DOHH2 (cell line): Measurements from ENCODE around the gene ARMS2.

Experiments used
- EZH2phosphoT487 ChIP-seq: fragments of 200-600 bp; sonication (generic); IDR thresholded peaks from 2 replicates; pipeline ENCODE4 v1.6.1; 2017; ENCODE audit warnings: borderline replicate concordance, mild to moderate bottlenecking, antibody characterized with exemption, low read length, moderate library complexity, mixed read lengths
- TF ChIP-seq, protein P1 (sequence below): fragments of 200-600 bp; sonication (generic); IDR thresholded peaks from one replicate; pipeline ENCODE4 v1.5.1; 2014; ENCODE audit warnings: antibody characterized with exemption, mild to moderate bottlenecking, low read depth, low read length; ENCODE audit not compliant: poor library complexity, severe bottlenecking

DNA sequence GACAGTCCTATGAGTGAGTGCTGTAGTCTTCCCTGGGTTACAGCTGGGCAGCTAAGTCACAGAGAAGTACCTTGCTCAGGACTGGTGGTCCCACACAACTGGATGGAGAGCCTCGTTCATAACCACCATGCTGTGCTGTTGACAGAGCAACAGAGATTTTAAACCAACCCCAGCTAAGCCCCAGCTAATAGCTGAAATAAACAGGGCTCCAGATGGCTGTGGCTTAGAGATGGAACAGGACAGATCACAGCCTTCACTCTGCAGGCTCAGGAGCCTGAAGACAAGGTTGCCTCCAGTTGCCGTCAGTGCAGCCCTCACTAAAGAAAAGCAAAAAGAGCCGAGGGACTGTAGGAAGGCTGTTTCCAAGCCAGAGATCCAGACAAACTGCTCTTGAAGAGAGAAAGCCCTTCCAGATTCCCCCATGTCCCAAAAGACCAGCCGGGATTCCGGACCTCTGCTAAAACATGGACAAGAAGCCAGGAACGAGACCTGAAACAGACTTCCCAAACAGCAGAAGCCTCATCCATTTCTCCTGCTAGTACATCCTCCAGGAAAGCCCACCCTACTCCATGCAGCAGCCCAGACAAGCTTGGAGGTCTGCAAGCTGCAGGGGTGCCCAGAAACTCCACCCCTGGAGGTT, 11.1 kb downstream of the ARMS2 start:
- TF ChIP-seq, protein P1, sequence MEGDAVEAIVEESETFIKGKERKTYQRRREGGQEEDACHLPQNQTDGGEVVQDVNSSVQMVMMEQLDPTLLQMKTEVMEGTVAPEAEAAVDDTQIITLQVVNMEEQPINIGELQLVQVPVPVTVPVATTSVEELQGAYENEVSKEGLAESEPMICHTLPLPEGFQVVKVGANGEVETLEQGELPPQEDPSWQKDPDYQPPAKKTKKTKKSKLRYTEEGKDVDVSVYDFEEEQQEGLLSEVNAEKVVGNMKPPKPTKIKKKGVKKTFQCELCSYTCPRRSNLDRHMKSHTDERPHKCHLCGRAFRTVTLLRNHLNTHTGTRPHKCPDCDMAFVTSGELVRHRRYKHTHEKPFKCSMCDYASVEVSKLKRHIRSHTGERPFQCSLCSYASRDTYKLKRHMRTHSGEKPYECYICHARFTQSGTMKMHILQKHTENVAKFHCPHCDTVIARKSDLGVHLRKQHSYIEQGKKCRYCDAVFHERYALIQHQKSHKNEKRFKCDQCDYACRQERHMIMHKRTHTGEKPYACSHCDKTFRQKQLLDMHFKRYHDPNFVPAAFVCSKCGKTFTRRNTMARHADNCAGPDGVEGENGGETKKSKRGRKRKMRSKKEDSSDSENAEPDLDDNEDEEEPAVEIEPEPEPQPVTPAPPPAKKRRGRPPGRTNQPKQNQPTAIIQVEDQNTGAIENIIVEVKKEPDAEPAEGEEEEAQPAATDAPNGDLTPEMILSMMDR: no peak
- no peak for TF ChIP-seq EZH2phosphoT487
